Measurements from ENCODE around the gene BCAN. TPM values are rescaled to one million over a fixed set of nuclear protein-coding genes. Genes with fewer than 3 reads are reported as not detected.

The BCAN gene
- total RNA-seq, 2 experiments from 2014 or later, result not detected

- H3K9me3 ChIP-seq (ENCODE audit: control insufficient read depth in 1 of 2, insufficient read depth in 1 of 2, low read length in 2 of 2), result peaks cover 0 to 17% of the 10 kb centered on the region in 2 experiments
- DNase-seq, result peak in 5 of 14 experiments; percentile 15 to 55 (median 45)
- no peak overlapping the region for H3K4me3 ChIP-seq (ENCODE audit: low read length)
- H3K36me3 Mint-ChIP-seq (ENCODE audit: low read depth), result no peaks in the 10 kb centered on the region
- no peaks in the 10 kb centered on the region for H3K9me3 Mint-ChIP-seq
- no peaks in the 10 kb centered on the region for H3K36me3 ChIP-seq (ENCODE audit: insufficient read depth, low read length)
- ChIA-PET POLR2A (interaction anchor here (1.0 kb wide), 1 partner anchor 18 kb away, joined by 3 read pairs; no protein-coding TSS in a partner anchor), CTCF (interaction anchor here (1.1 to 1.7 kb wide), 2 partner anchors 16 kb away, joined by 4 to 8 read pairs; no protein-coding TSS in a partner anchor)
- peaks cover 74 to 91% of the 10 kb centered on the region in 2 experiments for H3K27me3 ChIP-seq (ENCODE audit: control insufficient read depth in 1 of 2, insufficient read depth in 2 of 2, low read length in 2 of 2)
- intact Hi-C loops (cut with DNase I, micrococcal nuclease), result no loop called here
- H3K27me3 Mint-ChIP-seq, result peaks cover 88% of the 10 kb centered on the region
- H3K4me3 Mint-ChIP-seq, result peak overlapping the region; percentile 0
- TF ChIP-seq CTCF (IDR thresholded peaks at IDR 0.05), result no peak
- H3K27ac Mint-ChIP-seq, result no peak overlapping the region
- peaks cover 29% of the 10 kb centered on the region for H3K4me1 ChIP-seq (ENCODE audit: insufficient read depth, low read length)
- peaks cover 28% of the 10 kb centered on the region for H3K4me1 Mint-ChIP-seq (ENCODE audit: low read depth)
- no peak overlapping the region for H3K27ac ChIP-seq (ENCODE audit: low read depth in 1 of 2, low read length in 2 of 2)
- ATAC-seq (ENCODE audit: poor library complexity), result peak; percentile 86
Observed at GRCh38 chr1:156643778-156644092, 1.8 kb downstream of the BCAN start.

GRCh38 chr1:156644146-156644545, 2.2 kb downstream of the BCAN start:
- intact Hi-C loops (cut with DNase I, micrococcal nuclease), result no loop called here
- Histone ChIP-seq H3K4me1 (ENCODE audit: insufficient read depth, low read length) (peaks cover 29% of the 10 kb centered on the region), H3K4me3 (ENCODE audit: low read length) (no peak overlapping the region), H3K27me3 (ENCODE audit: control insufficient read depth in 1 of 2, insufficient read depth in 2 of 2, low read length in 2 of 2) (peaks cover 70 to 87% of the 10 kb centered on the region in 2 experiments), H3K9me3 (ENCODE audit: control insufficient read depth in 1 of 2, insufficient read depth in 1 of 2, low read length in 2 of 2) (peaks cover 0 to 17% of the 10 kb centered on the region in 2 experiments), H3K36me3 (ENCODE audit: insufficient read depth, low read length) (no peaks in the 10 kb centered on the region), H3K27ac (ENCODE audit: low read depth in 1 of 2, low read length in 2 of 2) (no peak overlapping the region)
- Mint-ChIP-seq H3K9me3 (no peaks in the 10 kb centered on the region), H3K4me3 (no peak overlapping the region), H3K4me1 (ENCODE audit: low read depth) (peaks cover 28% of the 10 kb centered on the region), H3K27me3 (peaks cover 88% of the 10 kb centered on the region), H3K27ac (no peak overlapping the region), H3K36me3 (ENCODE audit: low read depth) (no peaks in the 10 kb centered on the region)
- CTCF ChIA-PET, result interaction anchor here (1.1 to 1.7 kb wide), 2 partner anchors 15 to 17 kb away, joined by 4 to 8 read pairs; no protein-coding TSS in a partner anchor
- POLR2A ChIA-PET, result no interaction called here
- ATAC-seq (ENCODE audit: poor library complexity) (no peak), DNase-seq (no peak)
- TF ChIP-seq CTCF (IDR thresholded peaks at IDR 0.05), result no peak

GRCh38 chr1:156644640-156645039, 2.7 kb downstream of the BCAN start:
- Mint-ChIP-seq H3K36me3 (ENCODE audit: low read depth) (no peaks in the 10 kb centered on the region), H3K4me3 (no peak overlapping the region), H3K27ac (no peak overlapping the region), H3K9me3 (no peaks in the 10 kb centered on the region), H3K27me3 (peaks cover 87% of the 10 kb centered on the region), H3K4me1 (ENCODE audit: low read depth) (peaks cover 28% of the 10 kb centered on the region)
- ATAC-seq (ENCODE audit: poor library complexity) (no peak), DNase-seq (no peak)
- H3K36me3 ChIP-seq (ENCODE audit: insufficient read depth, low read length), result no peaks in the 10 kb centered on the region
- TF ChIP-seq CTCF (IDR thresholded peaks at IDR 0.05), result no peak
- ChIA-PET CTCF (no interaction called here), POLR2A (no interaction called here)
- H3K4me3 ChIP-seq (ENCODE audit: low read length), result no peak overlapping the region
- peaks cover 0 to 17% of the 10 kb centered on the region in 2 experiments for H3K9me3 ChIP-seq (ENCODE audit: control insufficient read depth in 1 of 2, insufficient read depth in 1 of 2, low read length in 2 of 2)
- peaks cover 66 to 82% of the 10 kb centered on the region in 2 experiments for H3K27me3 ChIP-seq (ENCODE audit: control insufficient read depth in 1 of 2, insufficient read depth in 2 of 2, low read length in 2 of 2)
- H3K27ac ChIP-seq (ENCODE audit: low read depth in 1 of 2, low read length in 2 of 2), result no peak overlapping the region
- intact Hi-C loops (cut with DNase I, micrococcal nuclease), result no loop called here
- H3K4me1 ChIP-seq (ENCODE audit: insufficient read depth, low read length), result peaks cover 29% of the 10 kb centered on the region
